Activated CD8-positive, alpha-beta memory T cell treated with anti-CD3 and anti-CD28 coated beads, Interleukin-2, amount 50 U/mL, for 1 hour (primary cell): Measurements from ENCODE around the gene CAPZB.

Experiments used
- DNase-seq: peaks from one replicate; pipeline ENCODE4 v3.0.0-alpha.2; 2020; ENCODE audit errors: extremely low read depth

CAPZB gene

GRCh38 chr1:19328486-19328885 lies 156.9 kb downstream of the CAPZB start:
- no peak for DNase-seq

GRCh38 chr1:19327736-19328135 lies 157.6 kb downstream of the CAPZB start:
- DNase-seq = no peak

GRCh38 chr1:19327301-19327700 lies 158.0 kb downstream of the CAPZB start:
- DNase-seq = no peak

GRCh38 chr1:19326748-19327065 lies 158.6 kb downstream of the CAPZB start:
- DNase-seq = no peak

- no peak for DNase-seq
Measured at GRCh38 chr1:19325958-19326747, 159.2 kb downstream of the CAPZB start.

GRCh38 chr1:19325368-19325957 lies 159.9 kb downstream of the CAPZB start:
- DNase-seq = no peak

- no peak for DNase-seq
Measured at GRCh38 chr1:19324665-19324990, 160.7 kb downstream of the CAPZB start.

GRCh38 chr1:19323987-19324664 lies 161.2 kb downstream of the CAPZB start:
- no peak for DNase-seq

GRCh38 chr1:19322481-19322880 lies 162.9 kb downstream of the CAPZB start:
- no peak for DNase-seq

GRCh38 chr1:19321071-19321470 lies 164.3 kb downstream of the CAPZB start:
- DNase-seq = no peak

GRCh38 chr1:19319196-19319595 lies 166.1 kb downstream of the CAPZB start:
- DNase-seq = no peak

GRCh38 chr1:19317126-19317910 lies 168.0 kb downstream of the CAPZB start:
- no peak for DNase-seq

GRCh38 chr1:19315378-19316198 lies 169.8 kb downstream of the CAPZB start:
- DNase-seq = no peak

GRCh38 chr1:19313961-19314882 lies 171.1 kb downstream of the CAPZB start:
- DNase-seq = no peak

GRCh38 chr1:19313636-19313959 lies 171.7 kb downstream of the CAPZB start:
- DNase-seq = no peak

GRCh38 chr1:19312782-19313635 lies 172.3 kb downstream of the CAPZB start:
- no peak for DNase-seq

- peak; percentile 49 for DNase-seq
Measured at GRCh38 chr1:19311931-19312781, 173.2 kb downstream of the CAPZB start, which contains the start of the genes AKR7A2 and SLC66A1. TSS of gene AKR7A2 (minus strand) at chr1:19312144. CDS start at chr1:19312124, 20 bp downstream. TSS of gene SLC66A1 (plus strand) at chr1:19312326. CDS start at chr1:19317678, 5,352 bp downstream.

GRCh38 chr1:19311503-19311930 lies 173.8 kb downstream of the CAPZB start:
- DNase-seq = no peak
